GM19023 (cell line): ENCODE results near the gene LPP.
"Not testable (repeated sequence)": the region's sequence is repeated elsewhere in the genome, so short reads cannot be mapped to it uniquely, and the experiment has no call there.

ENCODE experiments used
- ATAC-seq: cut with Tn5 transposase; IDR thresholded peaks from one replicate; pipeline ENCODE4 v1.9.1; 2021; ENCODE audit warnings: mild to moderate bottlenecking, moderate library complexity; ENCODE audit not compliant: unreplicated experiment

The LPP gene

DNA sequence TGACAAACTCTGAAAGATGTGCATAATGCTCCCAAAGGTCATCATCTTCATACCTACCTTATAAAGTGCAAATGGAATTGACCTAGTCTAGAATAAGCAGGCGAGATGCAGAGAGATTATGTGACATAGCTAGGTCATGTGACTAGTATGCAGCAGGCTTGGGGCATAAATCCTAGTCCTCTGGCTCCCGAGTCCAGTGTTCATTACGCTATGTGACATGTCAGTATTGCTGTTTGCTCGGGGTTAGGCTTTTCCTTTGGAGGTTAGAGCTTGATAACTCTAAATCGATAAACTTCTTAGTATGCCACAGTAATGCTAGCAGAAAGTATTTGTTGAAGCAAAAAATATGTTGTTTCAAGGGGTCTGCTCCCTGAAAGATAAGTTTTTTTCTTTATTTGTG is 536.1 kb downstream of the LPP start:
- no peak for ATAC-seq

DNA sequence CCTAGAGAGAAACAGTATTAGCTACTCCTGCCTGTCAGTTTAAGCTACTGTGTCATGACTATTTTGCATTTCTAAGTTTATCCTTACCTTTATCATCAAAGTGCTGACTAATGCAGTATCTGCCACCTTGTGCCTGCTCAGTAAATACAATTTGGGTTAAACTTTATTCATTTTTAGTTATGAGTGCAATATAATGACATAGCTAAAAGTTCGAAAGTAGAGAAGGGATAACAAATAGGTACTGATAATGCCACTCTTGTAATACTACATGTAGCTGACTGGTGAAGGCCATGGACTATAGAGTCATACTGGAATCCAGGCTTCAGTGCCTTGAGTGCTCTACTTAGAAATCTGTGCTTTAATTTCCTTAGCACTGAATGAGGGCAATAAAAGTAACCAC is 537.0 kb downstream of the LPP start:
- ATAC-seq, result no peak

DNA sequence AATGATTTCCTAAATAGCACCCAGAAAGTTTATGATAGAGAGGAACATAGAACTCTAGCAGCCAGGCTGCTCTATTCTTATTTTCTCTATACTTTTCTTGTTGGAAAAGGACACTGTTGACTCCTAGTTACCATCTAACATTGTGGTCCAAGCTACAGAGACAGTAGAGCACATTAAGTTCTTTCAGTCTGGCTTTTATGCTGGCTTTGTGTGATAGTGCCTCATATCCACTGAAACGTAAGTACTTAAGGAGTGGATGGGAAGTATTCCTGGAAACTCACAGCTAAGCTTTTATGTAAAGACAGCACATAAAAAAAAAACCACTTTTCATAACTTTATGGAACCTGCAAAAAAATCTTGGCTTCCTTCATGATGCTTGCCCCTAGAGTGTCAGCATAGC is 537.7 kb downstream of the LPP start:
- ATAC-seq, result no peak

DNA sequence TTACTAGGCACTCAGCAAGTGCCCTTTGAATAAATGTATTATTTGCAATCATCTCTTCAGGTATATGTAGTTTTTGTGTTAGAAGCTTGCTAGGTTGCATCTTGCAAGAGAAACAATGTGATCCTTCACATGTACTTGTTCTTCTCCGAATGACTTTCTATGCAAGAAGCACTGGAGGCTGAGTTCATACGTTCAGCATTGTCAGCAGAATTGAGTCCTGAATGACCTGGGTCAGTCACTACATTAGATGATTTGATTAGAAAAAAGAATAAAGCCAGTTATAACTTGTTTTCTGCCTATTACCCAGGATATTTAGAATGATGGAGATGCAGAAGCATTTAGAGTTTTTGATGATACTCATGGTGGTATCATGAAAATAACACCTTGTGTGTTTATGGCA is 538.7 kb downstream of the LPP start:
- no peak for ATAC-seq

DNA sequence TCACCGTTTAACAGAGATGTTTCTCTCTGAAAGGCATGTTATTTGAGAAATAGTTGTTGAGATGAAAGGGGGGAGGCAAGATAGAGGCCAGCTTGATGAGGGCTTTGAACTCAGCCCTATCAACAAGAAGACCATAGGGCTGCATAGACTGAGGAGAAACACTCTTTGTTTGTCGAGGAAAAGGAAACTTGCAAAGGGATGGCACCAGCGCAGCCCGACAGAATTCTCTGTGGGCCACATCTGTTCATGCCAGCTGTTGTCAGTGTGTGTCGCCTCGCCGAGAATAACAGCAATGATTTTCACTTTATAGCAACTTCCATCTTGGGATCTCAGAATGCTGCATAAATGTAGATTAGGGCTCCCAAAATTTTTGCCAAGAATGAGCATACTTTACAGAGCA is 539.5 kb downstream of the LPP start:
- ATAC-seq, result no peak

DNA sequence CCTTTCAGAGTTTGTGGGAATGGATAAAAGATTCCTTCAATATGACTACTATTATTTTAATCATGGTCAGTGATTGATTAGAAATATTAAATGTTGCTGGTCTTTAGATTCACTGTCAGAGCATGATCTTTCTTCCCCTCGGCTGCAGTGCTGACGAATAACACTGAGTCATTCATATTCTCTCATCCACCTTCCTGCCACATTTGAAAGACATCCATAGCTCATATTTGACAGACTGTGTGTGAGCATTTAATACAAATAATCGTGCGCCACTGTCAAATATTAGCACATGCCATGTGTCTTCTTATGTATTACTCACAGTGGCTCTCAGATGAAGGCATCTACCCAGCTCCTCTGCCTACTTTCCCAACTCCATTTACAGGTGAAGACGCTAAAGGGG is 541.3 kb downstream of the LPP start:
- no peak for ATAC-seq

DNA sequence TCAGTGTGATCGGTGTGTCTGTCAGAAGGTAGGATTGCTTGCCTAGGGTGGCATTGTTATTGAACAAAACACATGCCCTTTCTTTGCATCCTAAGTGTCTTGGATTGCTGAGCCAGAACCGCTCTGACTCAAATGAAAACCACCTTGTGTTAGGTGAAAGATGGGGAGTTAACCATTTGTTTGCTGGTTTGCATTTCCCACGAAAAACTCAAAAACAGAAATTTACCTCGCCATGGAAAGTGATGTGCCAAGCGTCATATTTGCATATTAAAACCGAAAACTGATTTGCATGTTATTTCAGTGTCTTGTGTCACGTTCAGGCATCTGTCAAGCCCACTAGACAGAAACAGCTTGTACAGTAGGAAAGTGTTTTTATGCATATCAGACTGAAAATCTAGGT is 543.2 kb downstream of the LPP start:
- peak; percentile 55 for ATAC-seq

DNA sequence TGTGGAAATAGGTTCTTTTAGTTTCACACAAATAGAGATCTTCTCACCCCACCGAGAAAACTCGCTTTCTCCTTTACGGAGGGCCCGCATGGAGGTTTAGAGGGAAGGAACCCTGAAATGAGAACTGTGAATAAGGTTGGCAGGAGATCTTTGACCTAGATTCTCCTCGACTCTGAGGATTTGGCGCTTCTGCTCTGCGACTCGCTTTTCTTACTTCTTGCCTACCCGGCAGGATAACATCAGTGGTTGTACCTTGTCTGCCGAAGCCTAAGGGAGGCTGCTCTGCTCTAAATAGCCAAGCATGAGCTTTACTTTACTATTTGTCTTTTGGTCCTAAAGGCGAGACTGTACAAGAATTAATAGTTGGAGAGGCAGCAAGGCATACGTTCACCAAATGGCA is 544.5 kb downstream of the LPP start:
- ATAC-seq, result no peak

DNA sequence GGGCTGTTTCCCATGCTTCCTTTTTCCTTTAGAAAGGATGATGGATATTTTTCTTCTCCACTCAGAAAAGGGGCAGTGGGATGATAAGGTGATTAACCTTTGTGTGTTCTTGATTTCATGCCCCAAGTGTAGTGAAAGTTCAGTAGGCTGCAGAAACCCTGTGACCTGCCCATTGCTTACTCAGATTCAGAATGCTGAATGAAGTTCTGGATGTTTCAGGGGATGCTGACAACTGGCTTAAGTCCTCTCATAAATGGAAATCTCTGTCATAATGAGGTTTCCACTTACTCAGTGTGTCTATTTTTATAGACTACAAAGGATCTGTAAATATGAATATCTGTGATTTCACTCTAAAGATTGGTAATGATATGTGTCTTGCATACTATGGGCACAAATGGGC is 546.5 kb downstream of the LPP start:
- no peak for ATAC-seq

DNA sequence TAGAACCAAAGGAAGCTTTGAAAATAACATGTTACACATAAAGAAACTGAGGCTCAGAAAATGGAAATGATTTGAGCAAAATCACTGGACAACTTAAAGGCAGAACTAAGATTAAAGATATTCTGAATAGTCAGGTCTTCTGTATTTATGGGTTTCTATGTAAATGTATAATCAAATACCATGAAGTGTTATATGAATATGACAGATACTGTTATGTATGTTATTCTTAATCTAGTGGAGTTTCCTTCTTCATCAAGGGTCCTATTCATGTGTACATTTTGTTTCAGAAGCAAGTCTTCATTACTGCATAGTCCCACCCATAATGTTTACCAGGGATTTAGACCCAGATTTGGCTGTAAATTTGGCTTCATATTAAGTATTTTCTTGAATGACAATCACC is 547.0 kb downstream of the LPP start:
- ATAC-seq, result no peak

DNA sequence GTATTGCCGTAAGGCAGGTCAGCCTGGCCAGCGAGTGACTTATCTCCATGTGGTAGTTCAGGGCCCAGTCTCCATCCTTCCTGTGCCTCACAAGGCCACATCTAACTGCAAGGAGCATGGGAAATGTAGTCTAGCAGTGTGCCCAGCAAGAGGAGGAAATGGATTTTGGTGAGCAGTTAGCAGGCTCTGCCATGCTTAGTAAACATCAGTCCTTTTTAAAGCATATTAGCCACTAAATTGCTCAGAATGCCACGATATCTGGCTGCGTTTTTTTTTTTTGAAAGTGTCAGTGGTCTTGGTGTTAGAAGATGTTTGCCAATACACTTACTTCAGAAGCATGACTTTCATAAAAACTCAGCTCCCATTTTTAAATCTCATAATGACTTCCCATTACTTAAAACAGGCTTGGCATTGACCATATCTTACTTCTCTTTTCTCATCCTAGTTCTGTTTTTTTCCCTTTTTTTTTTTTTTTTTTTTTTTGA is 547.6 kb downstream of the LPP start:
- ATAC-seq, result no peak

DNA sequence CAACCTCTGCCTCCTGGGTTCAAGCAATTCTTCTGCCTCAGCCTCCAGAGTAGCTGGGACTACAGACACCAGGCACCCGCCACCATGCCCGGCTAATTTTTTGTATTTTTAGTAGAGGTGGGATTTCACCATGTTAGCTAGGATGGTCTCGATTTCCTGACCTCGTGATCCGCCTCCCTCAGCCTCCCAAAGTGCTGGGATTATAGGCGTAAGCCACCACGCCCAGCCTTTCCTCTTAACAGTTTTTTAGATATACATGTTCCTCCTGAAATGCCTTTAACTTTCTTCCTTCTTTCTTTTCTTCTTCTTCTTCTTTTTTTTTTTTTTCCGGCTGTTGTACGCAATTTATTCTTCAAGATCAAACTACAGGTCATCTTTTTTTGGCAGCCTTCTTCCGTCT is 548.1 kb downstream of the LPP start:
- not testable (repeated sequence) for ATAC-seq

DNA sequence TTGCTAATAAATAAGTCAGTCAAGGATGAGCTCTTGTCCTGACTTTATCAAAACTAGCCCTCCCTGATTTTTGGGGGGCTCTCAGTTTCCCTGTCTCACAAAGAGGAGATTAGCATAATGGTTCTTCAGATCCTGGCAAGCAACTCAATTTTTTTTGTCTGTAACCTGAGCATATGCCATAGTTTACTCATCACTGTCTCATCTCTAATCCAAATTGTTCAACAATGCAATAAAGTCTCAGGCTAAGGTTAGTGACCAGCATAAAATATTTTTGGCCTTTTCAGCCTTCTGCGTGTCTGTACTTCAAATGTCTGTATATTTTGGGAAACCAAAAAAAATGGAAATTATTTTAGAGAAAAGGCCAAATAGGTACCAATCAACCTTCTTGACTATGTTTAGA is 552.2 kb downstream of the LPP start:
- ATAC-seq, result no peak

DNA sequence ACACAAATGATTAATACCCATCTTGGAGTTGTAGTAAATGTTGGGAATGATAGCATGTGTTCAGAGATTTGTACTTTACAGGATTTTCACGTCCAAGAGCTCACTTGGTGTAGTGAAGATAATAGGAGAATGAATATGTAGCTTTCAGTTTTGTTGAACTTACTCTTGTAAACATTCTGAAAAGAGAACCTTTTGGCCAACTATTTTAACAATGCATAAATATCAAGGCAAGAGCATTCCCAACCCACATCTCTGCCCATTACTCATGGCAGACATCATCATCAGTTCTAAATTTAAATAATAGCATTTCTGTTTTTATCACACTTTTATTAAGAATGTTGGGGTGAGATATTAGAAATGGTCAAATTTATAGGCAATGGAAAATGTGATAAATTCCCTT is 552.6 kb downstream of the LPP start:
- no peak for ATAC-seq

DNA sequence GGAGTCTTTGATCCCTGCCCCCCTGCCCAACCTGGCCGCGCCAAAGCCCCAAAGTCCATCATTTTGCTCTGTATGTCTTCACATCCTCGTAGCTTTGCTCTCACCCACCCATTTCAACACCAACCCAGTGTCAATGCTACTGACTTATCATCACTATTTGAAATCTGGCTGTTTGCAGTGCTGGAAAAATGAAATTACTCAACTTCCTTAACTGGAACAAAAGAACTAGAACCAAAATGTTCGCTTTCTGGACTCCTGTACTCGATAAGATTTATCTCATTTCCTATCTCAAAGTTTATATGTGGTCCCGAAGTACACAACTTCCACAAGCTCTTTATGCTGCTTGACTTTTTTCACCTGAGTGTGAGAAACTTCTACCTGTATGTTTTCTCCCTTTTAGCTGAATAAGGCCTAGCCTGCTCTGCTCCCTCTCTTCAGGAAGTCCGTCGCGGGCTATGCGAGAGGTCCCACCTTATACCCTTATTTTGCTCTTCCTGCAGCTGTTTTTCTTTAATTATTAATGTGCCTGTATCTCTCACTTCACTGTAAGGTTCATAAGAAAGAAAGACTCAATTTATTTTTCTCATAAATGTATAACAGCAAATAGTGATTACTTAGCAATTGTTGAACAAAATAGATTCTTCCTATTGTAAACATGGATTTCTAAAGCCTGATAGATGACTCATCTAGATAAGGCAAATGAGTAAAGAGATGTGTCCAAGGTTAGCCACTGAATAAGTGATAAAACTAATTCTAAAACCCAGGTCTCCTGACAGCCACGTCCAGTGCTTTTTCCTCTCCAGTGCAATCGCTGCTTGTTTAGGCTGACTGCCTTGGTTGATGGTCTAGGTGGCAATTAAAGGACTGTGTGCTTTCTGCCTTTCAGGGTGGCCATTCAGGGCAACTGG is 553.7 kb downstream of the LPP start:
- no peak for ATAC-seq

DNA sequence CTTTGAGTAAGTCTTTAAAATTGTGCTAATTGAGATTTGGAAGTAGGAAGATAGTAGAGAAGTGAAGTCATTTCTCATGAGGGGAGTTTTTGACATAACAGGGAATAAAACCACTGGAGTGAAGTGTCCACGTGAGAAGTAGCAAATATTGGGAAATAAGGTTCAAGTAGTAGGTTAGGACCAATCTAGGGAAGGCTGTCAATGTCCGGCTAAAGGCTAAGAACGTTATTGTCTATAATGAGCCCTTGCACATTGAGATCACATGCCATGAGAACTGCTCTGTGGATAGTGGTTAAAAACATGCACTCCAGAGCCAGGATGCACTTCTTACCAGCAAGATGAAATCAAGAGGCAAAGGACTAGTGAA is 557.9 kb downstream of the LPP start:
- ATAC-seq, result no peak

DNA sequence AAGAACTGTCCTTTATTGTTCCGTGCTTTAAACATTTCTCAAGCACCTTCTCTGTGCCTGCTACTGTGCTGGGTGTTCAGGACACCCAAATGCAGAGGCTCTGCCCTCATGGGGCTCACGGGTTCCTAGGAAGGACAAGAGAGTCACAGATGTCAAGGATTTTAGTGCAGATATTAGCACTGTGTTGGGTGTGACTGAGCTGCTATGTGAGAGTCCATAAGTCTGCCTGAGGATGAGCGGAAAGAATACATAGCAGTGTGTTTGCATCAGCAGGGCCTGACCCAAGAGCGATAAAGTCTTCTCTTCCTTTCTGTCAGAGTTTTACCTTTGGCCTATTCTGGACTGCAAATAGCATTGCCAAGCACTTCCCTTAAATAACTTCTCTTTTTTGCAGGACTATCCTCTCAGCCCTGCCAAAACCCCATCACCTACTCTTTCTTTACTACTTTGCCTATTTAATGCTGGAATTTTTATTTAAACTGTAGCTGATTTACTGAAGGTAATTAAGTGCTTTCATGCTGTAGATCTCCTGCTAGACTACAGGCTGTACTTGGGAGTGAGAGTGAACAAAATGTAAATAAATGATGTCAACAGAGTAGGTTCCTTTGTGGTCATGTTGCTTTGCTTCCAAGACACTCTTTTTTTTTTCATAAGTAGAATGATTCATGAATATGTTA is 558.4 kb downstream of the LPP start:
- no peak for ATAC-seq

DNA sequence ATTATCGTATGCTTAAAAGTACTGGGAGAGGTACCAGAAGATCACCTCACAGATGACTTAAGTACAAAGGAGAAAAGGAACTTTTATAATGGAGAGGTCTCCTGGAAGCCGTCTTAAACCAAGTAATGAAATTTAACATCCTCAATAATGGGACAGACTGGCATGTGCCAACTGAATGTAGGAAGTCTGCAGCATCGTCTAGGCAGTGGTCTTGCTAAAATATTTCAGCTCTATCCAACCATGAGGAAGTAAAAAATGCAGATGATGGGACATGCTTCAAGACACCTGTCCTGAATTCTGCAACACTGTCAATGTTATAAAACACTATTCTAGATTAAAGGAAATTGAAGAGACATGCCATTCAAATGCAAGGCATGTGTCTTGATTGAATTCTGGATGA is 559.0 kb downstream of the LPP start:
- ATAC-seq, result no peak

DNA sequence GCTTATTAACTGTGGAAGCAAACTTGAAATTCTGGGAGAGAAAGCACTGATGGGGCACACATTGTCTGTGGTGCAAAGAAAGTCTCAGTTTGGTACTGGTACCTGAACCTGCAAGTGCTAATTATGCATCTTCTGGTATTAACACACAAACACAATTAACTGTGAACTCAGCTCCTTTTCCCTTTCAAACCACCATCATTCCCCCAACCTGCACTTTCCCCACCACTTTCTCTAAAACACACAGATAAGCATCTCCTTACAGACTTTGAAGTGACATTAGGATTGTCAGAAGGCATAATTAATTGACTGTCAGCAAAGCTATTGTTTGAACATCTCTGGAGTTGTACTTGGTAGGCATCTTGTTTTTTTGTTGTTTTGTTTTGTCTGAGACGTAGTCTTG is 565.6 kb downstream of the LPP start:
- ATAC-seq, result no peak

DNA sequence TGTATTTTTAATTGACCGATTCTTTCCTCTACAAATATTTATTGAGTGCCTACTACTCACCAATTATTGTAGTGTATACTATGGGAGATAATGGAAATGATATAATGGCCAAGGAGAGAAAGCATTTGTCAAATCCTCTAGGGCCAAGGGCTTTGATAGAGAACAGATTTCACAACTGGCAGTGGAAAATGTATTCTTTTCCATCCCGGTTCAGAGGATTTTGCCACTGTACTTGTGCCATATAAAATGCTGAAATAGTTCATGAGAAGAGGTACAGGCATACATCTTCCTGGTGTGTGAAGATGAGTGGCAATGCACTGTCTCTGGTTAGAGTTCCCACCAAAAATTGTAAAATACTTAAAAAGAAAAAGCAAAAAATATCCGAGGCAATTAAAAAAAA is 566.3 kb downstream of the LPP start:
- no peak for ATAC-seq

DNA sequence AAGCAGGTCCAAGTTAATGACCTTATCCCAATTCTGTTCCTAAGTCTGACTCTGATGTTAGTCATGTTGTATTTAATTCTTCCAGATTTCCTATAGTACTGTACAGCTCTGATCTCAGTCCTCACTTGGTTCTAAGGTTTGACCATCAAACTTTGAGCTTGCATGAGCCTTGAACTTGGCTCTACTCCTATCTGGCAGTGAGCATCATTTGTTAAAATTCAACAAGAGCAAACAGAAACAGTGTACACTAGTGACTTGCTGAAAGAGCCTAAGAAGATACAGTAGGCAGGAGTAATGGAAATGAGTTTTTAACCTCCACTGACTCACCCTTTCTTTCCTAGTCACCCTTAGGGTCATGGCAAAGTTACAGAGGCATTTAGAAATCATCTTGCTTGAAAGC is 566.7 kb downstream of the LPP start:
- ATAC-seq, result no peak

DNA sequence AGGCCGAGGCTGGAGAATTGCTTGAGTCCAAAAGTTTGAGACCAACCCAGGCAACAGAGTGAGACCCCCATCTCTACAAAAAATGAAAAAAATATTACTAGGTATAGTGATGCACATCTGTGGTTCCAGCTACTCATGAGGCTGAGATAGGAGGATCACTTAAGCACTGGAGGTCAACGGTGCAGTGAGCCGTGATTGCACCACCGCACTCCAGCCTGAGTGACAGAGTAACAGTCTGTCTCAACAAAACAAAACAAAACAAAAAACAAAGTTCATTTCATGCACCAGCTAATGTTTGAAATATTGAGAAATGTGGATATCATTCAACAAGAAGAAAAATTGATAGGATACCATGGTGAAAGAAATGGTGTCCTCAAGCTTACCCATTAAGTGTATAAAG is 567.4 kb downstream of the LPP start:
- ATAC-seq, result no peak
